Panc1 (cell line): Measurements from ENCODE around the gene TUBG1. TPM values are rescaled to one million over a fixed set of nuclear protein-coding genes. Genes with fewer than 3 reads are reported as not detected.
A peak's percentile ranks its signal among the peaks of the same experiment; 100 is the strongest.

Experiments
- ATAC-seq: fragments of 200-7000 bp; cut with Tn5 transposase; 2 replicates; pipeline ENCODE4 v1.9.1; 2020; ENCODE audit warnings: mild to moderate bottlenecking, moderate library complexity
- BruUV-seq: library from RNA; stranded (reverse); fragments of 400-500 nt; replicated peaks from 2 replicates; lab custom pipeline; 2021; lab: Mats Ljungman, UMichigan
- CTCF ChIA-PET: fragments of 300-600 bp; sonication (Branson Sonifier 250); formaldehyde crosslinking; loops from one replicate; lab custom pipeline; 2022; ENCODE audit warnings: antibody characterized with exemption; lab: Charles Lee
- POLR2A ChIA-PET: fragments of 300-600 bp; sonication (Branson Sonifier 250); formaldehyde crosslinking; loops from one replicate; lab custom pipeline; 2022; ENCODE audit warnings: antibody characterized with exemption; lab: Charles Lee
- DNase-seq: peaks from one replicate; pipeline ENCODE4 v3.0.0-alpha.2; 2010; ENCODE audit warnings: low read depth, low spot score
- H3K27ac ChIP-seq: 2 replicates; pipeline ENCODE4 v1.5.1; 2011; ENCODE audit warnings: mild to moderate bottlenecking, low read length, inconsistent platforms
- H3K27me3 ChIP-seq: fragments of 200-500 bp; sonication (Bioruptor generic); 2 replicates; pipeline ENCODE4 v1.6.0; 2014; ENCODE audit warnings: low read length, inconsistent platforms; ENCODE audit not compliant: control insufficient read depth, insufficient read depth
- H3K36me3 ChIP-seq: fragments of 200-500 bp; sonication (Bioruptor generic); 2 replicates; pipeline ENCODE4 v1.5.1; 2014; ENCODE audit warnings: inconsistent platforms, mild to moderate bottlenecking, low read length, moderate library complexity; ENCODE audit not compliant: control insufficient read depth, insufficient read depth
- H3K4me1 ChIP-seq: 2 replicates; pipeline ENCODE4 v1.5.1; 2011; ENCODE audit warnings: inconsistent platforms, mild to moderate bottlenecking, low read length, moderate library complexity; ENCODE audit not compliant: control insufficient read depth, insufficient read depth
- H3K4me3 ChIP-seq, 2 experiments: 2 replicates each; pipeline ENCODE4 v1.5.1; 2011 to 2012; ENCODE audit warnings: low read depth in 2 of 2, low read length in 2 of 2, mild to moderate bottlenecking in 2 of 2, inconsistent platforms in 1 of 2, moderate library complexity in 1 of 2
- H3K9me3 ChIP-seq: fragments of 200-500 bp; sonication (Bioruptor generic); 2 replicates; pipeline ENCODE4 v1.5.1; 2014; ENCODE audit warnings: low read depth, mild to moderate bottlenecking, inconsistent platforms, low read length, moderate library complexity; ENCODE audit not compliant: control insufficient read depth, insufficient read depth
- CTCF ChIP-seq: fragments of 450-650 bp; IDR thresholded peaks from 2 replicates; pipeline ENCODE4 v1.5.1; 2017; ENCODE audit warnings: mild to moderate bottlenecking
- POLR2AphosphoS5 ChIP-seq: IDR thresholded peaks from 2 replicates; pipeline ENCODE4 v1.6.1; 2012; ENCODE audit warnings: mild to moderate bottlenecking, low read depth, low read length, moderate library complexity
- REST ChIP-seq, 2 experiments: IDR thresholded peaks; 2 replicates each; pipeline ENCODE4 v1.6.1; 2011 to 2012; ENCODE audit warnings: low read depth in 2 of 2, control low read depth in 1 of 2, low read length in 1 of 2, mild to moderate bottlenecking in 1 of 2, moderate library complexity in 1 of 2; ENCODE audit not compliant: insufficient read depth in 1 of 2
- SIN3A ChIP-seq: IDR thresholded peaks from 2 replicates; pipeline ENCODE4 v1.6.1; 2012; ENCODE audit warnings: low read depth, mild to moderate bottlenecking, low read length, moderate library complexity, borderline replicate concordance; ENCODE audit not compliant: insufficient read depth
- TCF7L2 ChIP-seq: IDR thresholded peaks from 2 replicates; pipeline ENCODE4 v1.6.1; 2011; ENCODE audit warnings: mild to moderate bottlenecking, low read depth, low read length, inconsistent platforms
- in situ Hi-C: cut with HindIII; loops from 2 replicates; pipeline ENCODE4 v1.10.0; 2016; ENCODE audit warnings: low sequenced_read_pairs, low pct_unique_long_range_greater_than_20kb
- intact Hi-C: fragments of 100-400 bp; cut with micrococcal nuclease; formaldehyde crosslinking; loops from one replicate; pipeline ENCODE4 v1.10.0; 2022; ENCODE audit not compliant: unreplicated experiment
- total RNA-seq: library from RNA; stranded (reverse); gene quantifications from one replicate; pipeline ENCODE4 v1.2.1, GENCODE V29; 2021; ENCODE audit not compliant: unreplicated experiment

The TUBG1 gene
- total RNA-seq, 1 experiment from 2014 or later = 99.8 TPM

DNA sequence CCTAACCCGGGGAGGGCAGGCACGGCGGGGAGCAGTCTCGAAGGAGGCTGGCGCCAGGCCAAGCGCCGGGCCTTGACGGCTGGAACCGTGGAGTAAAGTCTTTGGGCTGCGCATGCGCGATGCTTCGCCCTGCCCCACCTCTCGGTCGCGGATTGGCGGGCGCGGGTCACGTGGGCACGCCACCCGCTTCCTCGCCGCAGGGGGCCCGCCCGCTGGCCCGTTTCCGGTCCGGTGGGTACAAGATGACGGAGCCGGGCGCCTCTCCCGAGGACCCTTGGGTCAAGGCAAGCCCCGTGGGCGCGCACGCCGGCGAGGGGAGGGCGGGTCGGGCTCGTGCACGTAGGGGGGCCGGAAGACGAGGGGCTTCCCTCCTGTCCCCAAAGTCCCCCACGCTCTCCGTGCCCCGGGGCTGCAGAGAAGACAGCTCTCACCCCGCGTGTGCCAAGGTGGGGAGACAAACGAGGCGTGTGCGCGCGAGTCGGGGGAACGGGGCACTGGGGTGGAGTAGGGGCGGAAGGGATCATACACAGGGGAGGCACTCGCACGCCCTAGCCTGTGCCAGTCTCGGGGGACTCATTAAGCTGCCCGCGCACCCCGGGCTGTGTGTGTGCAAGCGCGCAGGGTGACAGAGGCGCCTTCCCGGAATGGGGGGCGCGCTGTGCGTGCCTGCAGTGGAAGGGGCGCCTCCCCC is 42.5 kb upstream of the TUBG1 start, which contains the start of gene MLX:
TSS of gene MLX (plus strand) at position 218 of the 691 bp plus-strand sequence. CDS start at position 243, 25 bp downstream.
- Histone ChIP-seq H3K27ac (peak within 1 kb of the TSS; percentile 84), H3K27me3 (no peaks in the 10 kb centered on the region), H3K4me3 (peak within 1 kb of the TSS; percentile 62 to 72), H3K4me1 (peaks cover 36% of the 10 kb centered on the region), H3K9me3 (no peaks in the 10 kb centered on the region), H3K36me3 (peaks cover 8% of the 10 kb centered on the region)
- DNase-seq = no peak
- peak; percentile 75 for ATAC-seq
- intact Hi-C loops (no loop called here), in situ Hi-C loops (no loop called here)
- POLR2A ChIA-PET = no interaction called here
- TF ChIP-seq REST (IDR thresholded peaks at IDR 0.05; ENCODE audit: insufficient read depth in 1 of 2, low read depth in 2 of 2, low read length in 1 of 2) (no peak), POLR2AphosphoS5 (peak; percentile 71), TCF7L2 (no peak), SIN3A (0 out of 2 replicates have a peak, but pooled peaks have one; percentile 30)
- TSS peak; percentile 21 for BruUV-seq
- CTCF ChIA-PET = interaction anchor here (0.7 kb wide), 1 partner anchor 113 kb away, joined by 4 read pairs; no protein-coding TSS in a partner anchor

GRCh38 chr17:42568341-42569111 is 41.0 kb upstream of the TUBG1 start:
- CTCF ChIA-PET = no interaction called here
- peak overlapping the region; percentile 23; the same call in 1 of the 2 replicates for H3K27ac ChIP-seq
- no peaks in the 10 kb centered on the region for H3K9me3 ChIP-seq
- DNase-seq = no peak
- intact Hi-C loops (no loop called here), in situ Hi-C loops (no loop called here)
- POLR2A ChIA-PET = no interaction called here
- peaks cover 35% of the 10 kb centered on the region for H3K4me1 ChIP-seq
- peak overlapping the region in 1 of 2 experiments; percentile 72; a peak in 1 of 4 replicates for H3K4me3 ChIP-seq
- no peak for ATAC-seq
- no peak for TF ChIP-seq REST (IDR thresholded peaks at IDR 0.05; ENCODE audit: insufficient read depth in 1 of 2, low read depth in 2 of 2, low read length in 1 of 2)
- no peak for TF ChIP-seq TCF7L2
- no peak for TF ChIP-seq POLR2AphosphoS5
- no peak for TF ChIP-seq CTCF
- no peak for TF ChIP-seq SIN3A
- no peaks in the 10 kb centered on the region for H3K27me3 ChIP-seq
- no TSS peak for BruUV-seq
- peaks cover 9% of the 10 kb centered on the region for H3K36me3 ChIP-seq
